ENCODE data around the gene RAD51D.
A peak's percentile ranks its signal among the peaks of the same experiment; 100 is the strongest.
"Not testable (repeated sequence)": the region's sequence is repeated elsewhere in the genome, so short reads cannot be mapped to it uniquely, and the experiment has no call there.

The RAD51D gene

GRCh38 chr17:35056013-35056412, 63.6 kb downstream of the RAD51D start:
- no peak overlapping the region for H3K4me3 ChIP-seq
- no peak overlapping the region for H3K9ac ChIP-seq
- no peaks in the 10 kb centered on the region for H3K36me3 ChIP-seq
- H3K4me2 ChIP-seq, result no peak overlapping the region
- H3K4me1 ChIP-seq, result peaks cover 23% of the 10 kb centered on the region
- no peak overlapping the region for H3K27ac ChIP-seq
- H4K20me1 ChIP-seq, result no peaks in the 10 kb centered on the region
- no peaks in the 10 kb centered on the region for H3K9me3 ChIP-seq
- no peak for TF ChIP-seq Cebpa-rat (IDR thresholded peaks at IDR 0.05)
- no peaks in the 10 kb centered on the region for H3K27me3 ChIP-seq

- Histone ChIP-seq H3K27me3 (no peaks in the 10 kb centered on the region), H3K36me3 (no peaks in the 10 kb centered on the region), H4K20me1 (no peaks in the 10 kb centered on the region), H3K4me1 (peaks cover 33% of the 10 kb centered on the region), H3K9ac (no peak overlapping the region), H3K4me2 (no peak overlapping the region), H3K9me3 (no peaks in the 10 kb centered on the region), H3K4me3 (no peak overlapping the region), H3K27ac (no peak overlapping the region)
- no peak for TF ChIP-seq Cebpa-rat (IDR thresholded peaks at IDR 0.05)
These were observed 66.5 kb downstream of the RAD51D start for GRCh38 chr17:35053204-35053603.

DNA sequence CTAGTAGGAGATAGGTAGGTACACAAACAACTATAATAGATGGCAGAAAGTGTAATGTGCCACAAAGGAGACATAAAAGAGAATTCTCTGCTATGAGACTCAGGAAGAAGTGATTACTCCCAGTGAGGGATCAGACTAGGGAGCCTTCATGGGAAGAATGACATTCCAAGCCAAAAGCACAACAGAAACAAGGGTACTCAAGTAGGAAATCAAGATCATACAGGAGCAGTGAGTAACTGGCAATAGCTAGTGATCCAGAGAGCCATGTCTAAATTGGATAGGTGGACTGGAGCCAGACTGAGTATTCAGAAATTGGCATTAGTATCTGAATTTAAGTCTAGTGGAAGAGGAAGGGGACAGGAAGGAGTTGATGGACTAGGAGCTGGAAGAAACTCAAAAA, 66.9 kb downstream of the RAD51D start:
- Histone ChIP-seq H3K9me3 (no peaks in the 10 kb centered on the region), H3K4me3 (no peak overlapping the region), H3K27me3 (no peaks in the 10 kb centered on the region), H4K20me1 (no peaks in the 10 kb centered on the region), H3K4me2 (peak overlapping the region; percentile 80), H3K4me1 (peaks cover 33% of the 10 kb centered on the region), H3K36me3 (no peaks in the 10 kb centered on the region), H3K27ac (no peak overlapping the region), H3K9ac (no peak overlapping the region)
- TF ChIP-seq Cebpa-rat (IDR thresholded peaks at IDR 0.05), result no peak

GRCh38 chr17:35052241-35052610, 67.4 kb downstream of the RAD51D start:
- Histone ChIP-seq H3K9ac (no peak overlapping the region), H3K4me1 (peaks cover 33% of the 10 kb centered on the region), H4K20me1 (no peaks in the 10 kb centered on the region), H3K4me2 (peak overlapping the region; percentile 80), H3K27ac (peak overlapping the region; percentile 65; the same call in 1 of the 2 replicates), H3K4me3 (no peak overlapping the region), H3K36me3 (no peaks in the 10 kb centered on the region), H3K27me3 (no peaks in the 10 kb centered on the region), H3K9me3 (no peaks in the 10 kb centered on the region)
- no peak for TF ChIP-seq Cebpa-rat (IDR thresholded peaks at IDR 0.05)

- no peak overlapping the region for H3K4me3 ChIP-seq
- H3K9me3 ChIP-seq, result no peaks in the 10 kb centered on the region
- H3K4me2 ChIP-seq, result peak overlapping the region; percentile 80
- peak overlapping the region; percentile 28; the same call in 1 of the 2 replicates for H3K9ac ChIP-seq
- TF ChIP-seq Cebpa-rat (IDR thresholded peaks at IDR 0.05), result no peak
- H3K27me3 ChIP-seq, result no peaks in the 10 kb centered on the region
- peaks cover 33% of the 10 kb centered on the region for H3K4me1 ChIP-seq
- no peaks in the 10 kb centered on the region for H3K36me3 ChIP-seq
- no peaks in the 10 kb centered on the region for H4K20me1 ChIP-seq
- H3K27ac ChIP-seq, result peak overlapping the region; percentile 65
These were observed 68.0 kb downstream of the RAD51D start for GRCh38 chr17:35051579-35052240.

- no peaks in the 10 kb centered on the region for H4K20me1 ChIP-seq
- 0 out of 2 replicates have a peak overlapping the region, but pooled peaks have one; percentile 28 for H3K9ac ChIP-seq
- peaks cover 33% of the 10 kb centered on the region for H3K4me1 ChIP-seq
- no peaks in the 10 kb centered on the region for H3K9me3 ChIP-seq
- H3K4me3 ChIP-seq, result no peak overlapping the region
- H3K4me2 ChIP-seq, result peak overlapping the region; percentile 80
- H3K27me3 ChIP-seq, result no peaks in the 10 kb centered on the region
- no peak for TF ChIP-seq Cebpa-rat (IDR thresholded peaks at IDR 0.05)
- H3K27ac ChIP-seq, result peak overlapping the region; percentile 65
- no peaks in the 10 kb centered on the region for H3K36me3 ChIP-seq
These were observed 68.5 kb downstream of the RAD51D start for GRCh38 chr17:35051183-35051578.

- H3K36me3 ChIP-seq, result no peaks in the 10 kb centered on the region
- H3K27ac ChIP-seq, result no peak overlapping the region
These were observed 69.5 kb downstream of the RAD51D start for GRCh38 chr17:35050170-35050569.

GRCh38 chr17:35048685-35049379, 70.8 kb downstream of the RAD51D start:
- Histone ChIP-seq H4K20me1 (no peaks in the 10 kb centered on the region), H3K27me3 (no peaks in the 10 kb centered on the region), H3K36me3 (no peaks in the 10 kb centered on the region), H3K27ac (no peak overlapping the region), H3K4me2 (no peak overlapping the region), H3K9me3 (no peaks in the 10 kb centered on the region), H3K9ac (no peak overlapping the region), H3K4me3 (no peak overlapping the region), H3K4me1 (peaks cover 33% of the 10 kb centered on the region)
- TF ChIP-seq Cebpa-rat (IDR thresholded peaks at IDR 0.05), result no peak

More at GRCh38 chr17:35050170-35050569, 69.5 kb downstream of the RAD51D start:
- Histone ChIP-seq H3K27me3 (no peaks in the 10 kb centered on the region), H3K4me1 (peaks cover 33% of the 10 kb centered on the region), H3K9me3 (no peaks in the 10 kb centered on the region), H3K4me2 (no peak overlapping the region; the same call in 1 of the 2 replicates), H4K20me1 (no peaks in the 10 kb centered on the region), H3K9ac (no peak overlapping the region), H3K4me3 (no peak overlapping the region)
- TF ChIP-seq Cebpa-rat (IDR thresholded peaks at IDR 0.05), result no peak

DNA sequence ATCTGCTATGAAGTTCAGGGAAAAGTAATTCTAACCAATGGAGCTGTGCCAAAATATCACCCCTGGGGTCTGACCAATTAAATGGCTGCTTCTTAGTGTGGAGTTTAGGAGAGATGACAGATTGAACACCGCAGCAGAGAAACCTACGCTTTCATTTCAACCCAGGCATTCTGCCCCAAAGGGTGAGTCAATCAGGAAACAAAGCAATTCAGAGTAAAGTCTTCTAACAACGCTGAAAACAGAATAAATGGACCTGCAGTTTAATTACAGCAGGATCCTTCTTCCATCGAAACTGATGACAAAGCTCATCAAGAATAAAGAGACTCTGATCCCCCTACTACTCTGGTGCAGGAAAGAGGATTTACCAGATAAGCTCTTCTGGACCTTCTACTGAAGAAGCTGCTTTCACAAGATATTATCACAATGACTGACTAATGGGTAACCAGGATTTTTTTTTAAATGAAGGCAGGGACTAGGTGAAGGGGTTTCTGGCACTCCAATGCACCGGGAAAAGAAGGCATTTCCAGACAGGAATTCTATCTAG, 72.8 kb downstream of the RAD51D start:
- Histone ChIP-seq H3K9ac (no peak overlapping the region), H3K4me2 (no peak overlapping the region), H3K4me1 (peaks cover 17% of the 10 kb centered on the region)

GRCh38 chr17:35046245-35046644, 73.4 kb downstream of the RAD51D start:
- no peaks in the 10 kb centered on the region for H3K9me3 ChIP-seq
- H3K36me3 ChIP-seq, result no peaks in the 10 kb centered on the region
- H3K4me1 ChIP-seq, result peaks cover 12% of the 10 kb centered on the region
- TF ChIP-seq Cebpa-rat (IDR thresholded peaks at IDR 0.05), result no peak
- H3K4me2 ChIP-seq, result no peak overlapping the region
- H3K27ac ChIP-seq, result no peak overlapping the region
- no peak overlapping the region for H3K4me3 ChIP-seq
- no peaks in the 10 kb centered on the region for H3K27me3 ChIP-seq
- no peaks in the 10 kb centered on the region for H4K20me1 ChIP-seq
- H3K9ac ChIP-seq, result no peak overlapping the region

More for the DNA sequence above, 72.8 kb downstream of the RAD51D start:
- Histone ChIP-seq H3K27ac (no peak overlapping the region), H3K9me3 (no peaks in the 10 kb centered on the region), H3K27me3 (no peaks in the 10 kb centered on the region), H4K20me1 (no peaks in the 10 kb centered on the region), H3K36me3 (no peaks in the 10 kb centered on the region), H3K4me3 (no peak overlapping the region)
- no peak for TF ChIP-seq Cebpa-rat (IDR thresholded peaks at IDR 0.05)

DNA sequence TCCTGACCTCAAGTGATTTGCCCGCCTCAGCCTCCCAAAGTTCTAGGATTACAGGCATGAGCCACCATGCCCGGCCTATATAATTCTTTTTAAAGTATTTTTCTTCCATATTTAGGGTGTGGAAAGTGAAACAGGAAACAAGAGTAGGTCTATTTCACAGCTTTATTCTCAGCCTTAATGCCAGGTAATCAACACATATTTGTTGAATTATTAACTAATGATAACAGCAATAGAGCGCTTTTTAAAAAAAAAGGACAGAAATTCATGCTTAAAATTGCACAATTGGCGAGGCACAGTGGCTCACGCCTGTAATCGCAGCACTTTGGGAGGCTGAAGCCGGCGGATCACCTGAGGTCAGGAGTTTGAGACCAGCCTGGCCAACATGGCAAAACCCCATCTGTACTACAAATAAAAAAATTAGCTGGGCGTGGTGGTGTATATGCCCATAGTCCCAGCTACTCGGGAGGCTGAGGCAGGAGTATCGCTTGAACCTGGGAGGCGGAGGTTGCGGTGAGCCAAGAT, 74.1 kb downstream of the RAD51D start:
- H3K4me2 ChIP-seq, H4K20me1 ChIP-seq, H3K4me1 ChIP-seq, H3K27ac ChIP-seq, H3K4me3 ChIP-seq, H3K27me3 ChIP-seq, H3K9me3 ChIP-seq, H3K36me3 ChIP-seq, H3K9ac ChIP-seq: not testable (repeated sequence)
